IPS-11a (cell line): ENCODE measurements around the gene GAS6.

Experiments
- H3K4me3 ChIP-seq: one replicate; pipeline ENCODE4 v1.5.1; 2013; ENCODE audit warnings: low read depth, low read length, control low read depth

GAS6 gene

DNA sequence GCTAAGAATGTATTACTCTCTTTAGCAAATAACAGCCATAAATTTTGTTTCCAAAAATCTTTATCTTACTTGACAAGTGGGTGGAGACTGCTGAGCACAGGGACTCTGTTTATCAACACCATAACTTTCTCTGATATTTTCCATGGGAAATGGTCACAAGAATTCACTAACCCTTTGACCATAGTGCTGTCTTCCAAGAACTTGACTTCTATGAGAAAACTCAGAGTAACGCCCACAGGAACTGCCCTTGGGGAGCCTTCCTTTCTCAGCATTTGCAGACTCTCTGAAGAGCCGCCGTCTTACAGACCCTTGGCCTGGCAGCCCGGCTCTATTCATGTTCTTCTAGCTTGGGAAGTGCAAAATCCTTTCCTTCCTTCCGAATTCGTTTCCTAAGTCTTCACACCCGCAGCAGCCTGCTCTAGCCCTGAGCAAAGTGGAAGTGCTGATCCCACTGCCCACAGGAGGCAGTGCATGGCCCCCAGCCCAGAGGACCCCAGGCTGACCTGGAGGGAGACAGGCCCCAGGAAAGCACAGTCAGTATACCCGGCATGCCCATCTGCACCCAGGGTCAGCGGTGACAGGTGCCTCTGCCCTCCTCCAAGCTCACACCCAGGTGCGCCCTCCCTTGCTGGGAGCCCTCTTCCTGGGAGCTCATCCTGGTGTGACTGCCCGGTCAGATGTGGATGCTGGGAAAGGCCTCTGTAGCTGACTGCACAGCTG, 10.2 kb downstream of the GAS6 start:
- no peak overlapping the region for H3K4me3 ChIP-seq

DNA sequence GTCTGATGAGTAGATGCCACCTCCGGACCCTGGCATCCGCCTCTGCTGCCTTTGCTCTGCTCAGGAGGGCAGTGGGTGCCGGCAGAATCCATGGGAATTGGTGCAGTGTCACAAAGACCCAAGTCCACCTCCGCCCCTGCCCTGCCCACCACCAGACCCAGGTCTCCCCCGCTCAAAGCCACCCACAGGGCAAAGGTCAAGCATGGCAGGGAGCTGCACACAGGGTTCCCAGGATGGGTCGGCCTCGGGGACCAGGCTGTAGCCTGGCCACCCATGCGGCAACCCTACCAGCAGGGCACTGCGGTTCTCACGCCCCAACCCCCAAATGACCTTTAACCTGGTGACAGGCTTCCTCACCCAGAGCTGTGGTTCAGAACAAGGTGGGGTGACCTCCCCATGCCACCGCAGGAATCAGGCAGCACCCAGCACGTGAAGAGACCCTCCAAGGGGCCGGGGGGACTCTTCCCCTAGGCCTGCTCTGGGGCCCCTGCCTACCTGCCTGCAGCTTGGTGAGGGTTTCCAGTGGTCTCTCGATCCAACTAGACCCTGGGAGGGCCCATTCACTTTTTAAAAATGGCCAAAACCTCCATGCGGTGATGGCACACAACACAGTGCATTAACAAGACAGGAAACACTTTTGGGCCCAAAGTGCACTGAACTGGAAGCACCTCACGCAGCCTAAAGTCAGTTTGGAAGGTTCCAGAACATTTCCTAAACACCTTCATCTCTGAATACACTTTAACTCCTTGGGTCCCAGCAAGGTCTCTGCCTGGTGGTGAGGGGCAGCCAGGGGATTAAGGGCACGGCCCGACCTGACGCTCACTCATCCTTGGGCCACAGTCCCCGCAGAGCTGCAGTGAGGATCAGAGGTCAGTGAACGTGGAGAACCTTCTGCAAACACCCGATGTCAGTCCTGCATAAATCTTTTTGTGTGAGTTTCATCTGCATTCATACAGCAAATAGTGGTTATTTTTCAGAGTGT, 11.0 kb downstream of the GAS6 start:
- H3K4me3 ChIP-seq: no peak overlapping the region

DNA sequence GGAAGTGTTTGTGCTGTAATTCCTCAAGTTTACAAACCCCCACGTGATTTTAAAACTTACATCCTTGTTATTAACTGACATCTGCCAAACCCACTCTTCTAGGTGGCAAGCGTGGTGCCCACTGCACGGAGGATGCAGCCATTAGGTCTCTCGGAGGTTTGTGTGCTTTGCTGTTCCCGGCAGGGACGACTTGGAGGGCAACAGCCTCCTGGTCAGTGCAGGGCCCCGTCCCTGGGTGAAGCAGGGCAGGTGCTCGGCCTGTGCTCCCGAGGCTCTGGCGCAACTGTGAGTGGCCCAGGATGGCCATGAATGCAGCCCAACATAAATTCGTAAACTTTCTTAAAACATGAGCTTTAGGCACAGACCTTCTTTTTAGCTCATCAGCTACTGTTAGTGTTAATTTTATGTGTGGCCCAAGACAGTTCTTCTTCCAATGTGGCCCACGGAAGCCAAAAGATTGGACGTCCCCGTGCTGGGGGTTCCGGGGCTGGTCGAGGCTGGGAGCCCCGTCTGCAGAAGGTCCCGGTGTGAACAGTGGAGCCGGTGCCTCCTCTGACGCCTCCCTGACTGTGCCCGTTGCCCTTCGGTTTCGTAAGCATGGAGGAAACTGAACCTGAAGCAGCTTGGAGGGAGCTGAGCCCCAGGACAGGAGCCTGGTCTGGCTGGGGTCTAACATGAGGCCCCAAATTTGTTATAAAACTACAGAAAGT, 11.9 kb downstream of the GAS6 start:
- no peak overlapping the region for H3K4me3 ChIP-seq

DNA sequence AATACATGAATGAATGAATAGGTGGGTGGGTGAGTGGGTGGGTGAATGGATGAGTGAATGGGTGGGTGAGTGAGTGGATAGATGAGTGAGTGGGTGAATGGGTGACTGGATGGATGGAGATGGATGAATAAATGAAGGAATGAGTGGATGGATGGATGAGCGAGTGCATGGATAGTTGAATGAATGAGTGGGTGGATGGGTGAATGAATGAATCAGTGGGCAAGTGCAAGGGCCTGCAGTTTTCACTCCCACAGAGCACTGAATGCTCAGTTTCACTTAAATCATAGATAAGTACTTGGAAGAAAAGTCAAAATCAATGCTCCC, 12.4 kb downstream of the GAS6 start:
- H3K4me3 ChIP-seq: no peak overlapping the region

DNA sequence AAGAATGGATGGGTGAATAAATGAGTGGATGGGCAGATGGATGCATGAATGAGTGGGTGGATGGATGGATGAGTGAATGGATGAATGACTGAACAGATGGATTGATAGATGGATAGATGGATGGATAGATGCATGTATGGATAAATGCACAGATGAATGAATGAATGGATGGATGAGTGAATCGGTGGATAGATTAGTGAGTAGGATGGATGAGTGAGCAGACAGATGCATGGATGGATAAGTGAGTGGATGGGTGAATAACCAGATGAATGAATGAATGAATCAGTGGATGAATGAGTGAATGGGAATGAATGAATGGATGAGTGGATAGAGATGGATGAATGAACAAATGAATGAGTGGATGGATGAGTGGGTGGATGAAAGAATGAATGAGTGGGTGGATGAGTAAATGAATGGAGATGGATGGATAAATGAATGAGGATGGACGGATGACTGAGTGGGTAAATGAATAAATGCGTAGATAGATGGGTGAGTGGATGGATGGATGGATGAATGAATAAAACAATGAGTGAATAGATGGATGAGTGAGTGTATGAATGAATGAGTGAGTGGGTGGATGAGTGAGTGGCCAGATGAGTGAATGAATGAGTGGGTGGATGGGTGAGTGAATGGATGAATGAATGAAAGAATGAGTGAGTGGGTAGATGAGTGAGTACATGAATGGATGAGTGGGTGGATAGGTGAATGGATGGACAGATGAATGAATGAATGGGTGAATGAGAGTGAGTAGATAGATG, 13.0 kb downstream of the GAS6 start:
- no peak overlapping the region for H3K4me3 ChIP-seq

DNA sequence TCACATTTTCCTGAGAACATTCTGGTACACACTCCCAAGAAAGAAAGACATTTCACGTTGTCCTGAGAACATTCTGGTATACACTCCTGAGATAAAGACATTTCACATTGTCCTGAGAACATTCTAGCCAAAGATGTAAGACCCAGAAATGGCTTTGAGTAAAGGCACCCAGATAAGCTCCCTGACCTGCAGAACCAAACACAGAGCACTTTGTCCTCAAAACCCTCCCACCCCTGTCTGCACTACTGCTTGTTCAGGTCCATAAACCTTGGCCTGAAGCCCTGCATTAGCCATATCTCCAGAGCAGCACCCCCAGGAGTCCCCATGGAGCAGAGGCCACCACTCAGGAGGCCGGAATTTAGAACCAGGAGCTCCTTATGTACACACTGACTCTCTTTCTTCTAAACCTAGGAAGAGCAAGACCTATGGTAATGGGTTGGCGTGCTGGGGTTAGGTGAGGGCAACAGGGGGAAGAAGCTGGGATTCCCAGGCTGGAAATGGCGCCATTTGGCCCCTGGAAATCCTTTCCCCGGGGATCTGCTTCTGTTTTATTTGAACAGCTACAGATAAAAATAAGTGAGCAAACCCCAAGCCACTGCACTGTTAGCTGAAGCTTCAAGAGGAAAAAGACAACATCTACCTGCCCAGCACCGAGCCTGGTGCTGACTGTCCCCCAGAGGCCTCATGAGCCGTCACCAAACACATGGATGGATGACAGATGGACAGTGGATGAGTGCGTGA, 13.7 kb downstream of the GAS6 start:
- no peak overlapping the region for H3K4me3 ChIP-seq

DNA sequence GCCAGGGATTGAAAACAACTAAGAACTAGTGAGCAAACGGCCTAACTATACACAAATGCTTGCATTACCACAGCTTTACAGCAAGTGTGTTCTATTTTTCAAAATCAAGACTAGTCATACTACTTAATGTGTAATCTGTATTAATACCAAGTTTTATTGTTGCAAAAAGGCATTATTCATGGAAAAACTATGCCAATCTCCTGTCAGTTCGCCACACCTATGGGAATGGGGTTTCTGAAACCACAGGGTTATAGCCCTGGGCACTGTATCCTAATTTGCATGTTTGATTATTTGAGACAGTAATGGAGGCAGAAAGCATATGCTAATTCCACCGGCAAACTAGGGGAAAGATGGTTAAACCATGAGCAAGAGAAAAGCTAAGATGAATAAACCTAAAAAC, 14.3 kb downstream of the GAS6 start:
- H3K4me3 ChIP-seq: no peak overlapping the region

DNA sequence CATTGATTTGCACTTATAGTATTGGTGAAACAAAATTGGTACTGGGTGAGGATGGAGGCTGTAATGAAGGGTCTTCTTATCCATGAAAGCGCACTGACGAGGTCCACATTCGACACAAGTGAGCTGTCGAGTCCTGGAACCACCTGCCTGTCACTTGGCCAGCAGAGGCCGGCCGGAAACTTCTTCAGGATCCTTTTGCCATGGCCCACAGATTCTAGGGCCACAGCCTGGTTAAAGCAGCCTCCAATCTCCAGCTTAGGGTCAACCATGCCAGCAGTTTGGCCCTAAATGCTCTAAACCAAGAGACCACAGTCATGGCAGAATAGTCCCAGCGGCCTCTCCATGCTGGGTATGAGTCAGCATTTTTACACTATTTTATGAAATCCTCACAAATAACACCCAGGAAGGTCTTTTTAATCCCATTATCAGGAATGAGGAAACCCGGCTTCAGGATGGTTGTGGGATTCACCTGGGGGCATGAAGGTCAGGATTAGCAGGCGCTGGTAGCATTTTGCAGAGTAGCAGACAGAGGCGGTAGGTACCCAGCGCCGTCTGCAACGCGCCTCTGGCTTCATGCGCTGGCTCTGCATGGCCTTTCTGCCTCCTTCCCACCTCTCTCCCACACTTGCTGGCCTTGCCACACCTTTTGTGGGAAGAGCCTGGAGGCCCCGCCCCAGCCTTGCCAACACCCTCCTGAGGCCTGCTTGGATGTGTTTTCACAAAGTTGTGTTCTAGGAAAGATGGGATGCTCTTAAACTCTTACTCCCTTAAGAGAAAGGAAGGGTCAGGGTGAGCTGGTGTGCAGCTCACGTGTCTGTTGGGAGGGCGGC, 15.2 kb downstream of the GAS6 start:
- H3K4me3 ChIP-seq: no peak overlapping the region

DNA sequence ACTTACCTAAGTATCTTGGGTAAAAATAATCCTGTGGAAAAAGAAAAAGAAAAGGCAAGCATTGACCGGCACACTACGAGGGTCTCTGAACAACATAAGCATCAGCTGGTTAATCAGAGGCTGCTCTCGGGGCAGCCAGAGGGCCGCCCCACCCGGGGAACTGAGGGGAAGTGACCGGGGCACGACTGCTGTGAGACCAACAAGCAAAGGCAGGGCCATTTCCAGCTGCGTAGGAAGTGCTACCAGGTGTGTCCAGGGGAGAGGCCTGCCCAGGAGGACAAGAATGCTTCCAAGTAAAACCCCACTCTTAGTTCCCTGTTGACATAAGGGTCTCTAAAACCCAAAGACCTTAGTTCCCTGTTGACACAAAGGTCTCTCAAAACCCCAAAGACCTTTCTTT, 15.9 kb downstream of the GAS6 start:
- no peak overlapping the region for H3K4me3 ChIP-seq

DNA sequence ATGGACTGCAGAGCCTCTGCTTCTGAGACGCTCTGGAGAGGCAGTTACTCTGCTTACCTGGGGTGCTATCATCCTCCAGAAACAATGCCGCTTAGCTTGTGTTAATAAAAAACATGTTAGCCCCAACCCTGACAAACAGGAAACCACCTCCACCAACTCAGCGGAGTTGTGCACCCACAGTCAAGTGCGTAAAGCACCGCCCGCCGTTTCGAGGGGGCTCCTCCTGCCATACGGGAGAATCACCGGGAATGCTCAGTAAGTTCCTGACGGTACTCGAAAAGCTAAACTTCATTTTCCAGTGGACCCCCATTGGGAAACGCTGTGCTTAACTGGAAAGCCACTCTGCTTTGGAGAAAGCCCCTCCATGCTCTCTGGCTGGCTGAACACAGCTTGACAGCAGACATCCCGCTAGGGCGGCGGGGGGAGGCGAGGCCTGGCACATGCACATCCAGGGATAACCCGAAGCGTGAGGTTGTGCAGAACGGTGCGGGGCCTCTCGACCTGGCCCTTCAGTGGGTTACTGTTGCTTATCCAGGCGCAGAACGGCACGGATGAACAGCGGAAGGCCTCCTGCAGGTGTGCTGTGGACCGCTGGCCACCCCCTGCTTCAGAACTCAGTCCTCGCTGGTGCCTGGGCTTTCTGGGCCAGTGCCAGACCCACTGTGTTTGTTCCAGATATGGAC, 17.1 kb downstream of the GAS6 start:
- no peak overlapping the region for H3K4me3 ChIP-seq

DNA sequence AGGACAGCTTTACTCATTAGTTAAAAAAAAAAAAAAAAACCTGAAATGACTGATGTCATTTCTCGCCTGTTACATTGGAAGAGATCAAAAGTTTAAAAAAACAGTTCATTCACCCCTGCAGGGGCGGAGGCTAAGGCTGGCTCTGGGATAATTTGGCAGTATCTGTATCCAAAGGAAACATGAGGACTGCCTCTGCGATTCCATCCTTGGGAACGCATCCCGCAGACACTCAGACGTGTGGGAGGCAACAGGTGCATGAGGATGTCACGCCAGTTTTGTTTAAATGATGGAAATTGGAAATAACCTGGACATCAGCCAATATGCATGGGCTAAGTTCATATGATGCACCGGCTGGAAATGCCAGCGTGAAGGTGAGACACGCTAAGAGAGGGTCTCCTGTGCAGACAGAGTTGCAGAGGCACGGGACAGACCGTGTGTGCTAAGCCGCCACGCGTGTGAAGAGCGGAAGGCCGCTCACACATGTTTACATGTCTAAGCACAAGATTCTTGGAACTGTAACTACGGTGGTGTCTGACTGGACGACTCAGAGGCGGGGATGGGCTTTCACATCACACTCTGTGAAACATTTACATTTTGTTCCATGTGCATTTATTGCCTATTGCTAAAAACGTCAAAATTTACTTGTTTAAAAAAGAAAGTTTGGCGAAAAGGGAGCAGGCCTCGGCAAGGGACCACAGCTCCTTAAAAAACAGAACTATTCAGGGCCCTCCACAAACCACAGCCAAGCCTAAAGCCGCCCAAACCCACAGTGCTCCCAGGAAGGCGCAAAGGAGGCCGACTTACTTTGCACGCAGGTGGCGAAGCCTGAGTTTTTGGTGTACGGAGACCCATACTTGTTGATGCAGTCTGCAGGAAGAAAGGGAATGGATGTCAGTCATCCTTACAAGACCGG, 17.9 kb downstream of the GAS6 start:
- H3K4me3 ChIP-seq: no peak overlapping the region

DNA sequence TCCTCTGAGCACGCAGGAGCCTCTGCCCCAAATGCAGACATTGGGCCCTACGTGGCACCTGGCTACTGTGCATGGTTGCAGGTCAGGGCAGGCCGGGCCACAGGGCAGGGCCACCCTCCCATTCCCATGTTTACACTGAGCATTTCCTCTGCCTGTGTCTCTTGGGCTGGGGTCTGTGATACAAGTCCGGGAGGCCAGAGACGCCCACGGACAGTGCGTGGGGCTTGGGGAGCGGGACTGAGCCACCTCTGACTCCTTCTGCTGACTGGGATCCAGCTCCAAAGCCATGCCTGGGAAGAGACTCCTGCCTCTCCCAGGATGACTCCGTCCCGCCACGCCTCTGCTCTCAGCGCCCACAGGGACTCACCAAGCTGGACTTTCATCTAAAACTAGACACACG, 18.8 kb downstream of the GAS6 start:
- H3K4me3 ChIP-seq: no peak overlapping the region

DNA sequence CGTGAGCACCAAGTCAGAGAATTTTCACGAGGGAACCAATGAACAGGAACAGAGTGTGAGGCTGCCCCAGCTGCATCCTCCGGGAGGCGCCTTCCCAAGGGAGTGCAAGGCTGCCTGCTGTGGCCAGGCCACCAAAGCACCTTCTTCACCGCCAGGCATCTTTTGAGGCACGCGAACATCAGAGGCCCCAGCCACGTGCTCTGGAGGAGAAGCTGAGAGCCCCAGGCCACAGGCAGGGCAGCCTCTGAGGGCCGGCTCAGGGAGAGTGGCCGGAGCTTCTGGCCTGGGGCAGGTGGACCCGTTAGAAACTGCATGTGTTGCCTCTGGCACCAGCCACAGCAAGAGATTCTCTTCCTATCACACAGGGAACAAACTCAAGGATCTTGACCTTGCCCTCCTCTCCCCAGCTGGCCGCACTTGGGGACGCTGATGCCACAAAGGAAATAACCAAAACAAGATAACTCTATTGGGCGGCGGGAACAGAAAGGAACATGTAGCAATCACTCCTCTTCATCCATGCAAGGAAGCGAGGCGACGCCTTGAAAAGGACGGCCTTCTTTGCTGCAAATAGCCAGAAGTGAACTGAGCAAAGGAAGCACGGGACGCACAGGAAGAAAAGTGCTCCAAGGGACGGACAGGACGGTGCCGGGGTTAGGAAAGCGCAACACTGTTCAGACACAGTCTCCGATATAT, 19.9 kb downstream of the GAS6 start:
- H3K4me3 ChIP-seq: no peak overlapping the region

DNA sequence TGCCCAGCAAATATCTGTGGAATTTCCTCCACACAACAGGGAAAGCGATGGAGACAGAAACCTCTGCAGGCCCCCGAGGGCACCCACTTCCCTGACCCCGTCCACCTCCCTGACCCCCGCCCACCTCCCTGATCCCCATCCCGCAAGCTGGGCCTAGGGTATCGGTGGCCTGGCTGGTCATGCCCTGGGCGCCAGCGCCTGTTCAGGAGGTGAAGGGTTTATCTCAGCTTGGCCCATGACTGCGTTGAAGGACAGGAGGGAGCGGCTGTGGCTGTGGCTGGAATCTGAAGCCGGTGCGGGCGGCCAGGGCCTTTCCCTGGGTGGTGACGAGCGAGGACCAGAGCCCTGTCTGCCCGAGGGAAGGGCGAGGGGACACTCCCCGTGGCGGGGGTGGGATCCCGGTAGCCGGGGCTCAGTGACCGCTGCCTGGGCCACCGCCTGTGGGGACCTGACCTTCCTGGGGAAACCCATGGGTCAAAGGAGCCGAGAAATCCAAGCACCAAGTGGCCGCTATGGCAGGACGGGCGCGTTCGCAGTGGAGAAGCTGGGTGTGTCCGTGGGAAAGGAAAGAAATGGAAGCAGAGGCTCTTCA, 20.7 kb downstream of the GAS6 start:
- no peak overlapping the region for H3K4me3 ChIP-seq

DNA sequence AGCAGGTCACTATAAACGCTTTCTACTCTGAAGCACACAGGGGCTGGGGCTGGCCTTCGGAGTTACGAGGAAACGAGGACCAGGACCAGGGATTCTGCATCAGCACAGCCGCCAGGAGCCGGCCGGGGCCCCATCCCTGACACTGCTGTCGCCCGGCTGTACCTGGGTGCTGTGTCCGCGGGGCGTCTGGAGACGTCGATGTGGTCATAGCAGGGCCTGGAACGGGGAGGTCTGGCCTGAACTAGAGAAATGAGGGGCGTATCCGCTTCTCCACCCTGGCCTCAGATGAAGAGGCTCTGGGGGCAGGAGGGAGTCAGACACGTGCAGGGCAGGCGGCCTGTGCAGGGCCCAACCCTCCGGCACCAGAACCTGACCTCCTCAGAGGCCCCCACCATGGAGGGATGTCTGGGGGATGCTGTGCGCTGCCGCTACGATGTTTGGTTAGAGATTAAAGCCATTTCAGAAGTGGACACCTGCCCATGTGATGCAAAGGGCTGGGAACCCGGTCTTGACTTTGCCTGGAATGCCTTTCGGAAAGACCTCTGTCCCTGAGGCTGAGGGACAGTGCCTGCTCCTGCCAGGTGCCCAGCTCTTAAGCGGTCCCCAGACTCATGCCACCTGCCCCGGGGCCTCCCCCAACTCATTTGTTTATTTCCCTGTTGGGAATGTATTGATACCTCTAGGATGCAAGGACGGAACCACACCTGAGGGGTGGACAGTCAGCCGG, 21.4 kb downstream of the GAS6 start:
- H3K4me3 ChIP-seq: no peak overlapping the region

DNA sequence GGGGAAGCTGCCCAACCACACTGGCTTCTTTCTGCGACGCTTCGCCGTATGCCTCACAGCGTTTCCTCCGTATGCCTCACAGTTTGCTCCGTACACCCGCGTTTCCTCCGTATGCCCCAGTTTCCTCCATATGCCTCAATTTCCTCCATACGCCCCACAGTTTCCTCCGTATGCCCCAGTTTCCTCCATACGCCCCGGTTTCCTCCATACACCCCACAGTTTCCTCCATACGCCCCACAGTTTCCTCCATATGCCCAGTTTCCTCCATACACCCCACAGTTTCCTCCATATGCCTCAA, 22.6 kb downstream of the GAS6 start:
- H3K4me3 ChIP-seq: no peak overlapping the region
